ENCODE results near the gene CCDC141.

GRCh38 chr2:179022685-179023084 is 27.3 kb downstream of the CCDC141 start:
- TF ChIP-seq CTCF (IDR thresholded peaks at IDR 0.05) (no peak), EP300 (IDR thresholded peaks at IDR 0.05) (no peak), POLR2A (IDR thresholded peaks at IDR 0.05) (no peak)
